Stimulated activated CD4-positive, alpha-beta T cell treated with anti-CD3 and anti-CD28 coated beads, Interleukin-15, amount 100 ng/mL, for 1 hour (primary cell): Measurements from ENCODE around the gene HMGB1.

Experiments used
- DNase-seq, 2 donors: peaks; one replicate each; pipeline ENCODE4 v3.0.0-alpha.2; 2020; ENCODE audit warnings: low read depth in 1 of 2, low spot score in 1 of 2

HMGB1 gene

DNA sequence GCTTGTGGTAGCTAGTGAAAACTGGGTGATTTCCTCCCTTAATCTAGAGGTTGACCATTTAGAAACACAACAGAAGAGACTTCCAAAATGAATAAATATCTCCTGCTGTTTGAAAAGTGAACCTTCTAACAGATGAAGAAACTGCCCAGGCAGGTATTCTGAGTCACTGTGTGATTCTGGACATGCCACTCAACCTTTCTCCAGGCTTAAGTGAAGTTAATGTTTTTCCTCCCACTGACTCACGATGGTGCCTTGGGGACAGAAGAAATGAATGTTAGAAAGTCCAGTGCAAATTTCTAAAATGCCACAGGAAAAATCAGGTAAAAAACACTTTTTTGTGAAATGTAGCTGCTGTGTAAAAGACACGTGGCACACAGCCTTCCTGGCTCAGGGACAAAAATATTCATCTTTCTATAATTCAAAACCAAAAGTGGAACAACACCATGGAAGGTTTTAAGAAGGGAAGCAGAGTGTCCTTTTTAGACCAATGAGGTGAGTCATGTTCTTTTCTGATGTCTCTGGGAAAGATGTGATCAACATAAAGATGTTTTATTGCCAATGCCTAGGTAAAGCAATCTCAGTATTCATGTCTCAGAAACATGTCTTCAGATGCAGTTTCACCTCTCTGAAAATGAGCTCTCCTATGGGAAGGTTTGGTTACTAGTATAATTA, 34.3 kb downstream of the HMGB1 start:
- no peak for DNase-seq

DNA sequence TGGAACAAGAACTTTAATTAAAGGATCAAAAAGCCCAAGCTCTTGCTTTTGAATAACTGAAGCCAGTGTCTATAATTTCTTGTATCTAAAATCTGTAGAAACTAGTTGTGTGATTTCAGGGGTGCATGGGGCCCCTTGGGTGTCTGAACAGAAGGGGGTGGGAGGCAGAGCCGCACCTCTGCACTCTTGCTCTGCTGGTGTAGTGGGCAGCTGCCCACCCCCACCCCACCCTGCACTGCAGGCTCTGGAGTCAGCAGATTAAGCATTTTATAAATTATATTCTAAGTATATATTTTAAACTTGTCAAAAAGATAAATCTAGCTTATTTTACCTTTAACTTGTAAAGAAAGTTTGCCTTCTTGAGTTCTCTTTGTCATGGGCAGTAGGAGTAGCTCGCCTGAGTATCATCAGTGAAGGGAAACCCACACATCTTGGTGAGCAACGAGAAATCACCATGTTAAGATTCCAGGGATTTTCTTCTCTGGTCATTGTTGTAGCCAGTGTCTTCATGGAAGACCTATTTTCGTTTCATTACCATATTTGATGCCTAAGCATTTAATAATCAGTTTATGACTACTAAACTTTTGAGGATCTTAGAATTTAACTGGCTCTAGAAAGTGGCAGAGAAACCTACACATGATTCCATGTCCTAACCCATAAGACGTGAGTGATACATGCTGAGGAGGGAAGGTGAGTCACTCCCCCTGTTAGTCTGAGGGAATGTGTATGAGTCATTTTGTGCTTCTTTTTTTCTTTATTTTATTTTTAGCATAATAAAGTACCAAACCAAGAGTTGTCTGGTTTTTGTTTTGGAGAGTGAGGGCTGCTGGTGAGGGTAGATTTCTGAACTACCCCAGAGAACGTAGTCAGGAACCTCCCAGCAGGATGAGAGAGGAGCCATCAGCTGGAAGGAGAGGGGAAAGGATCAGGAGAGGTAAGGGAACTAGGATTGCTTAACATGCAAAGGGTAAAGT, 35.7 kb downstream of the HMGB1 start:
- DNase-seq = no peak

DNA sequence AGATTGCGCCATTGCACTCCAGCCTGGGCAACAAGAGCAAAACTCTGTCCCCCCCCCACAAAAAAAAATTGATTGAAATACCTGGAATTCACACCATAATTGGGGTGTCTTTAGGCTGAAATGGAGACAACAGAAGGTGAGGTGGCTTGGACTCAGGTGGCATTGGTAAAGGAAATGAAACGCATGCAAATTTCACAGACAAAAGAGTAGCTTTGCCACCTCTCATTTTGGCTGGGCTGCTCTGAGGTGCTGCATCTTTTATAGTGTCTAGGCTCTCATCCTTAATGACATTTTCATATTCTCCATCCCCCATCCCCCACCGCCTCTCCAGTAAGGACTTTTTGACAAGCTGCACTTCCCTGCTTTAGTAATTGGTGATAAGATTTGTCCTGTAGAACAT, 36.5 kb downstream of the HMGB1 start:
- DNase-seq = no peak

DNA sequence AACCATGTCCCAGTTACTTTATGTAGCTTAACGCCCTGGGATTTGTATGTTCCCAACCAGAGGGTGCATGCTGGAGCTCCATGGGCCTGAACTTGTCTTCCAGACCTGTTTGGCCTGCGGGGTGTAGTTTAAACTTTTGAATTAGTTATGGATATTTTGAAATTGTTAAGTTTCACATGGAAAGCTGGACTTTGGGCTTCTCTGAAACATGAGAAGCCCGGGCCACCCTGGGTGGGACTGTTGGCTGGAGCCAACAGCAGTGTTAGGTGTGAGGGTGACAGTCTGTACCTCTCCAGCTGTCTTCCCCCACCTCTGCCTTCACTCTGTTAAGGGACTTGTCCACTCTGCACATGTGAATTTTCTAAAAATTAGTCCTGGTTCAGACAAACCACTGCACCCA, 41.8 kb downstream of the HMGB1 start:
- DNase-seq = no peak

DNA sequence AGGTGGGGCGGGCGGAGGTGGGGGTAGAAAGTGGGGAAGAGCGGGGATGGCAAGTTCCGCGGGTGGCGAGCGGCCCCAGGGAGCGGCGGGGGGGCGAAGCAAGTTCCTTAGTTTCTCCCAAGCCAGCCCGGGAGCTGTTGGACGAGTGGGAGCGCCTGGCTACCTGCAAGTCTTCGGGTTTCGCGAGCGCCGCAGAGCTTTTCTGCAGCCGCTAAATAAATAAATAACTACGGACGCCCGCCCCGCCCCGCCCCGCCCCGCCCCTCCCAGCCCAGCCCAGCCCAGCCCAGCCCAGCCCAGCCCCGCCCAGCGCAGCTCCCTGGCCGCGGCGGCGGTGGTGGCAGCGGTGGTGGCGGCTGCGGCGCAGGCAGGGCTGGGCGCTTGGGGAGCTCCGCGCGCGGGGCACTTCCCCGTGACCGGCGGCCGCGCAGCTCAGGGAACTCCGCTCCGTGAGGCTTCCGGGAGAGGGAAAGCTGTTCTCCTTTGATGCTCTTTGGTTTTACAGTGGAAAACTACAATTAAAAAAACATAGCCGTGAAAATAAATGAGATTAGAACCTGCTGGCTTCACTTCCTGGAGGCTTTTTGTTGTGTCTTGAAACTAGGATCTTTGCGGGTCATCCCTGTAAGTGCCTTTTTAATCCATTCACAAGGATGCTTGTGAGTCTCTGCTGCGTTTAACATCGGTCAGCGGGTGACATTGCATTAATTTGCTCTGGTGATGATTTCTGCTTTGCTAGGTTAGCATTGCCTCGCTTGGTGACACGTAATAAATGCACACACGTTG, 43.5 kb downstream of the HMGB1 start, which contains the start of gene UBE2L5:
Gene UBE2L5 (plus strand): TSS at position 440 of the 786 bp plus-strand sequence. CDS start 5,498 bp downstream, outside the sequence.
- DNase-seq = peak; percentile 49 to 55

DNA sequence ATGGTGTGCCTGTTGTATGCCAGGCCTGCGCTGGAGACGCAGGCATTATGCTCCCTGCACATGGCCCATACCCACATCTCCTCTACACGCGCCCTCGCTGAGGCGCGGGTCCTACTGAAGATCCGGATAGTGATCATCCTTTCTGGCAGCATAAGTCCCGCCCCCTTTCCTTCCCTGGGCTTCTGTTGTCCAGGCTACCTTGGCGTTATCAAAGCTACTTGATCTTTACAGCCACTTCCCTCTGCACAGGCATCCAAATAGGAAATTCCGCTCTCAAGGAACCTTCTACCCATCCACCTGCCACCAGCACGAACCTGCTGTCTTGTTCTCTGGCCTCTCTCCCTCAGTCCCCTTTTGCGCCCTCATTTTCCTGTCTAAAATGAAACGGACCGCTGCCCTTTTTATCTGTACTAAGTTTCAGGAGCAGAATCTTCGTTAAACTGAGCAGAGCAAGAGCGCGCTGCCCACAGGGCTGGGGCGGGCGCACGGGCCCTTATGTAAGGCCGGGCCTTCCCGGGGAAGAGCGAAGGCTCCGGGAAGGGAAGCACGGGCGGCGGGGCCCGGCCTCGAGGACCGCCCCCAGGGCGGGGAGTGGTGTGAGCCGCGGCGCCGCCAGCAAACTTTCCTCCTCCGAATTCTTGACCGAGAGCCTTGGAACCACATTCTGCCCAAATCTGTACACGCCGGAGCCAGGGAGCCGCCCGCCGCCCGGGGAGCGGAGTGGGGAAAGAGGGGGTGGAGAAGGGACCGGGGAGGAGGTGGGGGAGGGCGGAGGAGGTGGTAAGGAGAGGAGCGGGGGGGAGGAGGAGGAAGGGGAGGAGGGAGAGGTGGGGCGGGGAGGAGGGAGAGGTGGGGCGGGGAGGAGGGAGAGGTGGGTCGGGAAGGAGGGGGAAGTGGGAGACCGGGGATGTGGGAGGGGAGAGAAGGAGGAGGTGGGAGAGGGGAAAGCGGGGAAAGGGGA, 44.4 kb downstream of the HMGB1 start:
- DNase-seq = no peak

DNA sequence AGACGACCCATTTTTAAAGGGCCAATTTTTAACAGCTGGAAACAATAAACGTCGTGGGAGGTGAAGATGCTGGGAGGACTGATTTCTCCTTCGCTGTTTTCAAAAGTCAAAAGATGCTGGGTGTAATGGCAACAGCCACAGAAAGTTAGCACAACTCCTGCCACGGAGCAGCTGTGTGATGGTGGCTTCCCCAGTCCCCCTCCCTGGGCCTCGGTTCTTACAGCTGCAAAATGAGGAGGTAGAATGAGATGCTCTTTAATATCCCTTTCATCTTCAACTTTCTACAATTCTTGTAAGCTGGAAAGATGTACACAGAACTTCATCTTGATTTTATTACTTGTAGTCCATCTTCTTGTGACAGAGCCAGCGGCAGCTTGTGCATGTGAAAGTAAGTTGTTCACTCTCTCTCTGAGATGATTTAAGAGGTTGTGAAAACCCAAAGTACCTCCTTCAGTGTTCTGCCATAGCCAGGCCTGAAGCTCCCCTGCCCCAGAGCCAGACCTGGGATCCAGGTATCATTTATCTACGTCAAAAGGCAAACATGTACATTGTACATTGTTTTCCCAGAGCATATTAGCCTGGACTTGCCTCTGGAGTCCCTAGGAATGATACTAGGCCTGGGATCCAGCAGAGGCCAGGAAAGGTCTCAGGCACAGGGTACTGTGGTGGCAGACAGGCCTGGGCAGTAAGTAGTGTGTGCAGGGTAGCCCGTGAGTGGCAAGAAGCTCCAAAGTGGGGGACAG, 46.8 kb downstream of the HMGB1 start:
- no peak for DNase-seq

DNA sequence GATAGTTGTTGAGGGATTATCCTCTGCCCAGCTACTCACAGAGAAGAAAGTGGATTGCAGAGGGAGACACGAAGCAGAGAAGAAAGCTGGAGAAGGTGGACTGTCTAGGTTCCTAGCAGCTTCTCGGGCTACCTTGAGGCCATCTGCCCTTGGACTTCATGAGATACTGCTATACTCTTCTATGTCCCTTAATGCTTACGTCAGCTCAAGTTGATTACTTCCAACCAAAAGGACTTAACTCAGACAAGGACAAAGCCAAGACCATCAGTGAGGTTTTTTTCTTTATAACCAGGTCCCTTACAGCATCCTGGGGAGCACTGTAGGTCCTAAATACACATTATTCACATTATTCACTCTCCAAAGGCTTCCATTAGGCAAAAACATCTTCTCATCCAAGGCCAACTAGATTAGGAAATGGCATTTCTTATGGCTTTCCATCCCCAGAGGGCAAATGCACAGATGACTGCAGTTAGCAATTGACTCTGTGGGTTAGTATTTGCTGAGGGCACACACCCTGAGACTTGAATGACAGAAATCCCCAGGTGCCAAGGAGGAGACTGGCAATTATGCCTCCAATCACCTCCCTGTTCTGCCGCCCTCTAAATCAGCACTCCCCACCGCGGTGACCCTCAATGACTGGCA, 47.5 kb downstream of the HMGB1 start:
- no peak for DNase-seq

DNA sequence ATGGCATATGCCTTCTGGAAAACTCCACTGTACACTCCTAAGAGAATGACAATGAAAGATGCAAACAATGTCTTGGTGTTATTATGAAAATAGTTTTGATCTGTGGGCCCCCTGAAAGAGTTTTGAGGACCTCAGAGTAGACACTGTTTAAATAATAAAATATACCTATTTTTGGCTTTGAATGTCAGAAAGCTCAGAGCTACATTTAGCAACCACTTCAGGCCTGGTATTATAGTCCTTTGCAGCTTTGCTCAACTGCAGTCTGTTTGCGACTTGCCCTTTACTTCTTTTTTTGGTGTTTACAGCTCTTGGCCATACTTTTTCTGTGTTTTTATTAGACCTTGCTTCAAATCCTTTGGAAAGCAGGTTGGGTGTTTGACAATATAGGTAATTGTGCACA, 49.3 kb downstream of the HMGB1 start:
- no peak for DNase-seq

DNA sequence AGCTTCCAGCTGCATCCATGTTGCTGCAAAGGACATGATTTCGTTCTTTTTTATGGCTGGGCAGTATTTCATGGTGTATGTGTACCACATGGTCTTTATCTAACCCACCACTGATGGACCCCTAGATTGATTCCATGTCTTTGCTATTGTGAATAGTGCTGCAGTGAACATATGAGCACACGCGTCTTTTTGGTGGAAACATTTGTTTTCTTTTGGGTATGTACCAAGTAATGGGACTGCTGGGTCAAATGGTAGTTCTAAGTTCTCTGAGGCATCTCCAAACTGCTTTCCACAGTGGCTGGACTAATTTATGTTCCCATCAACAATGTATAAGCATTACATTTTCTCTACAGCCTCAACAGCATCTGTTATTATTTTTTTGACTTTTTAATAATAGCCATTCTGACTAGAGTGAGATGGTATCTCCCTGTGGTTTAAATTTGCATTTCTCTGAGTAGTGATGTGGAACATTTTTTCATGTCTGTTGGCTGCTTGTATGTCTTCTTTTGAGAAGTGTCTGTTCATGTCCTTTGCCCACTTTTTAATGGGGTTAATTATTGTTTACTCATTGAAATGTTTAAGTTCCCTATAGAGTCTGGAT, 50.2 kb downstream of the HMGB1 start:
- no peak for DNase-seq

DNA sequence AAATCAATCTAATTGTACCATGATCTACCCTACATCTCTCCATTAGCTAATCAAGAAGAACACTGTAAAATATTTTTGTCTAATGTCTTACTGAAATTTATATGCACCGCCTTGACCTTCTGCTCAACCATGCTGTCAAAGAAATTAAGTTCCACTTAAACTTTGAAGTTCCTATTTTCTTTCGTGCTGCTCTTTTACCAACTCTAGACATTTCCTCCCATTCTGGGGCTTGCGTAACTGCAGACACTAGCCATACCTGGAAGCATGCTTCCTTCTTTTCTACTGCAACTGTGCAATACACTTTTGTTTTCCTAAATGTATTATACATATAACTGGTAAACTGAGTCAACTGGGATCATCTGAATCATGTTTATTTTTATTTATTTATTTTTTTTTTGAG, 51.9 kb downstream of the HMGB1 start:
- DNase-seq = no peak

DNA sequence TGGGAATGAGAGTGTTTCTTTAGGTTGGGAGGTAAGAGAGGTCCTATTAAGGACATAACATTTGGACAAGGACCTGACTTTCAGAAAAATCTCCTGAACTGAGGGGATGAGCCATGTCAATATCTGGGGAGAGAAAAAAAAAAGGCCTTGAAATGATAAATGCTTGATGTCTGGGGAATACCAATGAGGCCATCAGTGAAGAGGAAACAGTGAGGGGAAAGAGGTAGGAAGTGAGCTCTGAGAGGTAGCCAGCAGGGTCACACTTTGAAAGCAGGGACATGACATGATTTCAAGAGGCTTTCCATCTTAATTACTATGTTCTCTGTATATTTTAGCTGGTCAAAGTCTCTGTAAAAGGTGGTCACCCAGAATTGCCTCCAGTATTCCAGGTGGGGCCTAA, 53.4 kb downstream of the HMGB1 start:
- DNase-seq = no peak

DNA sequence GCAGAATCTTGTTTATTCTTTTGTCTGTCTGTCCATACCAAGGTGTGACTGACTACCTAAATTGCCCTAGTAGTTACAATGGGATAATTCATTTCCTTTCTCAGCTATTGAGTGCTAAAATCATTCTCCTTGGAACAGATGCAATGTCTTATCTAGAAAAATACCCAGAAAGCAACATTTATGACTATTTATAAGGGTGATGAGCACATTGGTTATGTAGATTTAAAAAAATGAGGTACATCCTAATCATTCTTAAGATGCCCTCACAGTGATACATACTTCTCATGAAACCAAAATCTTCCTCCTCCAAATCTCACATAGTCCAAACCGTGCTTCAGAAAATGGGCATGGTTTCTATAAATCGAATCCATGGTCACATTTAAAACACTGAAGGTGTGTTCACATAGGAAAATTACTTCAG, 55.0 kb downstream of the HMGB1 start:
- DNase-seq = no peak

DNA sequence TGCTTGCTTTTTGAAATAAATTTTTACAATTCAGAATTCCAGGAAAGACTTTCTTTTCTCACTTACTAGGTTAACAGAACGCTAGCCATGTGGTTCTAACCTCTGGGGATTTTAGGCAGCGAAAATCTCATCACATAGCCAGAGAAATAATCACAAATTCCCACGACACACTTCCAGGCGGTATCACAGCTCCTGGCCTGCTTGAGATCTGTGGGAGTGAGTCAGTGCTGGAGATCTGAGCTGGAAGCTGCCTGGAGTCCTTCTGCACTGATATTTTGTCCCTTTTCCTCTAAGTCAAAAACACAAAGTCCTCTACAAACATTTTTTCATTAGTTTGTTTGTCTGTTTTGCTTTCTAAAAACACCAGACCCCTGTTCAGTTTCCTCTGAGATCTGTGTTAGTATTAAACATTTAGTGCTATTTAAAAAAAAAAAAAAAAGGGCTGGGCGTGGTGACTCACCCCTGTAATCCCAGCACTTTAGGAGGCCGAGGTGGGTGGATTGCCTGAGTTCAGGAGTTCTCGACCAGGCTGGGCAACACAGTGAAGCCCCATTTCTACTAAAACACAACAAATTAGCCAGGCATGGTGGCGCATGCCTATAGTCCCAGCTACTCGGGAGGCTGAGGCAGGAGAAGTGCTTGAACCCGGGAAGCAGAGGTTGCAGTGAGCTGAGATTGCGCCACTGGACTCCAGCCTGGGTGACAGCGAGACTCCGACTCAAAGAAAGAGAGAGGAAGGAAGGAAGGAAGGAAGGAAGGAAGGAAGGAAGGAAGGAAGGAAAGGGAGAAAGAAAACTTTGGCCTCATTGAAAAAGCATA, 55.6 kb downstream of the HMGB1 start:
- DNase-seq = no peak

DNA sequence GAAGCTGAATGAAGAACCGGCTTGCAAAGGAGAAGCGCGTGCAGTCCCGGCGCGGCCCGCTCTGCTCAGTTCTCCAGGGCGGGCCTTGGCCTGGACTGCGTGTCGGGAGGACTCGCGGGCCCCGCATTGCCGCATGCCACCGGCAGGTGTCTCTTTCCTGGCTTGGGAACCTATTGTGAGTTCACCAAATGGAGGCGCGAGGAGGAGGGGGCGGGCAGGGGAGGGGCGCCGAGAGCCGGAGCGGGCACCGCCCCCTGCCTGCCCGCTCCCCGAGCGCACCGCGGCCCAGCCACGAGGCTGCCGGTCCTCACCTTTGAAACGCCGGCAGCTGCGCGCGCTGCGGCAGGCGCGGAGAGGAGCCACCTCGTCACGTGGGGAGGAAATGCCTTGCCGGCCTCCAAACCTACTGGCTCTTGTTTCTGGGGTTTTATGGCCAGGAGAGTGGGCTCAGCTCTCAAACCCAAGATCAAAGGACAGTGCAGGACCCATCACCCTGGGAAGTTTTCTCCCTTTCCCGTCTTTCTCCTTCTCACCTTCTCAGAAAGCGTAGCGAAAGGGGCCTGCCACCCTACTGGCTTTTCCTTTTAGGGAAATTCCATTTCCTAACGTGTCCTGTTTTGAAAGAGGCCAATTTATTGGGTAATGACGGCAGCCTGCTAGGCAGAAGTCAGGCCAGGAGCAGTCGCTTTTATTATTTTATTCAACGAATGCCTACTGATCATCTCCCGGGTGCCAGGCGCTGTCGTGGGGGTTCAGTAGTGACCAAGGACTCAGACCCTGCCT, 57.2 kb downstream of the HMGB1 start:
- DNase-seq = peak; percentile 83 to 91

DNA sequence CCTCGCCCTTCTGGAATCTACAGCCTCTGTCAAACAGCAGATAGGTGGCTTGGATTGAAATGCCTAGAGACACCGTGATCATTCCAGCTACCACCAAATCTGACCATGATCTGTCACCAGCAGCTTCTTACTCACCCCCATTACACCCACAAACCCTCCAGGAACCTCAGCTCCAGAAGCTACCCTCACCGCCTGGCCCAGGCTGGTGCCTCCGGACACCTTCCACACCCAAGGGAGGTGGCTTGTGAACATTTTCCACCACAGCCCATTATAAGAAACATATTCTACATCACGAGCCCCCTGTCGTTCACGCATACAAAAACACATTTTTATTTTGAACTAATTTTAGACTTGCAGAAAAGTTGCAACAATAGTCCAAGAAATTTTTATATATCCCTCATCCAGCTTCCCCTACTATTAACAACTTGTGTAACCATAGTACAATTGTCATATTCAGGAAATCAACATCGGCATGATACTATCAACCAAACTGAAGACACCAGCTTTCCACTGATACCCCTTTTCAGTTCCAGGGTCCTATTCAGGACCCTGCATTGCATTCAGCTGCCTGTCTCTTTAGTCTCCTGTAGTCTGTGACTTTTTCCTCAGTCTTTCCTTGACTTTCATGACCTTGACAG, 58.8 kb downstream of the HMGB1 start:
- DNase-seq = no peak
